Inflammatory macrophage treated with lipopolysaccharide for 4 hours (primary cell): ENCODE results near the gene CDV3.

Source experiments
- DNase-seq: peaks from one replicate; pipeline ENCODE4 v3.0.0-alpha.2; 2020

Gene CDV3

GRCh38 chr3:133570139-133570936 lies 3.1 kb upstream of the CDV3 start:
- no peak for DNase-seq

- DNase-seq, result peak; percentile 28
Observed at GRCh38 chr3:133570937-133571320, 2.6 kb upstream of the CDV3 start.

- DNase-seq, result peak; percentile 93
Observed at GRCh38 chr3:133572158-133573053, 1.1 kb upstream of the CDV3 start.

- peak; percentile 100 for DNase-seq
Observed at GRCh38 chr3:133573054-133573628, 345 bp upstream of the CDV3 start.

GRCh38 chr3:133574260-133574881 lies 885 bp downstream of the CDV3 start:
- DNase-seq, result peak; percentile 95

- DNase-seq, result peak; percentile 42
Observed at GRCh38 chr3:133575086-133575485, 1.6 kb downstream of the CDV3 start.

GRCh38 chr3:133576169-133576568 lies 2.7 kb downstream of the CDV3 start:
- peak; percentile 18 for DNase-seq

GRCh38 chr3:133578548-133579191 lies 5.2 kb downstream of the CDV3 start:
- no peak for DNase-seq

- no peak for DNase-seq
Observed at GRCh38 chr3:133583396-133583795, 9.9 kb downstream of the CDV3 start.

GRCh38 chr3:133588035-133588434 lies 14.5 kb downstream of the CDV3 start:
- no peak for DNase-seq

- DNase-seq, result no peak
Observed at GRCh38 chr3:133588784-133589465, 15.4 kb downstream of the CDV3 start.

GRCh38 chr3:133589503-133589902 lies 16.0 kb downstream of the CDV3 start:
- DNase-seq, result no peak

GRCh38 chr3:133591271-133591742 lies 17.8 kb downstream of the CDV3 start:
- no peak for DNase-seq

- no peak for DNase-seq
Observed at GRCh38 chr3:133592843-133593242, 19.4 kb downstream of the CDV3 start.

- DNase-seq, result no peak
Observed at GRCh38 chr3:133593243-133593642, 19.8 kb downstream of the CDV3 start.

GRCh38 chr3:133595341-133595740 lies 21.9 kb downstream of the CDV3 start:
- DNase-seq, result no peak

- DNase-seq, result no peak
Observed at GRCh38 chr3:133598405-133598804, 24.9 kb downstream of the CDV3 start.

GRCh38 chr3:133599280-133599679 lies 25.8 kb downstream of the CDV3 start:
- DNase-seq, result no peak

- DNase-seq, result no peak
Observed at GRCh38 chr3:133600572-133601081, 27.1 kb downstream of the CDV3 start.

GRCh38 chr3:133606342-133606741 lies 32.9 kb downstream of the CDV3 start:
- no peak for DNase-seq

GRCh38 chr3:133606902-133607301 lies 33.4 kb downstream of the CDV3 start:
- DNase-seq, result no peak

- peak; percentile 68 for DNase-seq
Observed at GRCh38 chr3:133607816-133608215, 34.3 kb downstream of the CDV3 start.
